ENCODE measurements around the gene PCA3.
"Not testable (repeated sequence)": the region's sequence is repeated elsewhere in the genome, so short reads cannot be mapped to it uniquely, and the experiment has no call there.

Gene PCA3

DNA sequence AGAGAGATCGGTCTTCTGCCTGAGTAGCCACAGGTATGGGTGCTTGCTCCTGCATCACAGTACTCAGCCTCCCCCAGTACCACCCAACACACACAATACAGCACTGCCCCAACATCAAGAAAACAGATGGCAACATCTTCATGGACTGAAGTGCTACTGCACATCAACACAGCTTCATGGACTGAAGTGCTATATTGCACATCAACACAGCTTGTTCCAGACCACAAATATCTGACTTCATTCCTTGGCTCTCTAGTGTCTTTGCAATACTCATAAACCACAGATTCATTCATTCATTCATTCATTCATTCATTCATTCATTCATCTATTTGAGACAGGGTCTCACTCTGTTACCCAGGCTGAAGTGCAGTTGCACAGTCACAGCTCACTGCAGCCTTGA, 31.1 kb upstream of the PCA3 start:
- H3K9me3 ChIP-seq (ENCODE audit: insufficient read depth, low read depth, low read length), result no peaks in the 10 kb centered on the region

DNA sequence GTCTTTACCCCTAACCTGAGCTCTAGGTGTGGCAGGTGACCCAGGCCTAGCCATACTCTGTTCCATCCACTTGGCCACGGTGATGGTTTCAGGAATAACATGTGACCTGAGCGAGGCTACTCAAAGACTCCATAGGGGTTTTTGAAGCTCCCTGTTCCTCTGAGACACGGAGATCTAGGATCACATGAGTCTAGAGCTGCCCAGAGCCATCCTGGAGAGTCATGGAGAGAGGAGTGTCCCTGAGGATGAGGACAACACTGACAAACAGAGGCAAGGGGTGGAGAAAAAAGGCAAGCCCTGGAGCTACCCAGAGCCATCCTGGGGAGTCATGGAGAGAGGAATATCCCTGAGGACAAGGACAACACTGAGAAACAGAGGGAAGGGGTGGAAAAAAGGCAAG, 29.5 kb upstream of the PCA3 start:
- Histone ChIP-seq H3K9me3 (ENCODE audit: insufficient read depth, low read depth, low read length) (no peaks in the 10 kb centered on the region), H3K27me3 (ENCODE audit: insufficient read depth, low read length) (no peaks in the 10 kb centered on the region), H3K9ac (ENCODE audit: low read depth, low read length) (no peak overlapping the region), H3K27ac (ENCODE audit: low read length) (no peak overlapping the region), H3K4me3 (ENCODE audit: low read length) (no peak overlapping the region), H3K4me1 (ENCODE audit: insufficient read depth, low read length) (no peaks in the 10 kb centered on the region), H3K36me3 (ENCODE audit: insufficient read depth, low read depth, low read length) (no peaks in the 10 kb centered on the region)

More for the DNA sequence above, 31.1 kb upstream of the PCA3 start:
- Histone ChIP-seq H3K4me1 (ENCODE audit: insufficient read depth, low read length) (no peaks in the 10 kb centered on the region), H3K27ac (ENCODE audit: low read length) (no peak overlapping the region), H3K27me3 (ENCODE audit: insufficient read depth, low read length) (no peaks in the 10 kb centered on the region), H3K4me3 (ENCODE audit: low read length) (no peak overlapping the region), H3K36me3 (ENCODE audit: insufficient read depth, low read depth, low read length) (no peaks in the 10 kb centered on the region), H3K9ac (ENCODE audit: low read depth, low read length) (no peak overlapping the region)

DNA sequence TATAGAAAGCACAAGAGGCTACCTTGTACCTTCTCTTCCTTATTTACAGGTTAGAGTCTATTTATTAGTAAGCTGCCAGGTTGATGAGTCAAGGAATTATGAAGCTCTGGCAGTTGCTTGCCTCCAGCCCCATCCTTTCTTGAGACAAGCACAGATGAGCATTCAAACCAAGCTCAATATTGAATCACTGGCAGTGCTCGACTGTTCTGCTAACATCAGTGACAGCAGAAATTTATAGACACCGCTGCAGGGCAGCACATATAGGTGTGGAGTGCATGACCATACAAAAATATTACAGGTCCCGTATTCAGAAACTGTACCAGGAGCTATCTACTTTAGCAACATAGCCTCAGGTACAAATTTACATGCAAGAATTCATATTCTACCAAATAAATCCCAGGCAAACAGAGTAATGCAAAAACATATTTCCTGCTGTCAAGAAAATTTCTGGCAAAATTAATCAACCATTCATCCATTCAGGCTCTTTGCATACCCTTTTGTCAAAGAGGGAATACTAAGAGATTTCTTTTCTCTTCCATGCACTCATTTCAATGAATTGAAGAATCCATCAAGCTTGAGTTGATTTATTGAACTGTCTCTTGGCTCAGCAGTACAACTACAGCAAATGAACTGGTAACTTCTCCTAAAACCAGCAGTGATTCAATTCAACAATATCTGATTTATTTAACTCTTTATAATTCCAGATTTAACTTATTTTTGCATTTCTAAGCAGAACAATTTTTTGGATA, 26.9 kb upstream of the PCA3 start:
- Histone ChIP-seq H3K4me1 (ENCODE audit: insufficient read depth, low read length) (no peaks in the 10 kb centered on the region), H3K4me3 (ENCODE audit: low read length) (no peak overlapping the region), H3K36me3 (ENCODE audit: insufficient read depth, low read depth, low read length) (no peaks in the 10 kb centered on the region), H3K27me3 (ENCODE audit: insufficient read depth, low read length) (no peaks in the 10 kb centered on the region), H3K9me3 (ENCODE audit: insufficient read depth, low read depth, low read length) (no peaks in the 10 kb centered on the region), H3K27ac (ENCODE audit: low read length) (no peak overlapping the region), H3K9ac (ENCODE audit: low read depth, low read length) (no peak overlapping the region)

DNA sequence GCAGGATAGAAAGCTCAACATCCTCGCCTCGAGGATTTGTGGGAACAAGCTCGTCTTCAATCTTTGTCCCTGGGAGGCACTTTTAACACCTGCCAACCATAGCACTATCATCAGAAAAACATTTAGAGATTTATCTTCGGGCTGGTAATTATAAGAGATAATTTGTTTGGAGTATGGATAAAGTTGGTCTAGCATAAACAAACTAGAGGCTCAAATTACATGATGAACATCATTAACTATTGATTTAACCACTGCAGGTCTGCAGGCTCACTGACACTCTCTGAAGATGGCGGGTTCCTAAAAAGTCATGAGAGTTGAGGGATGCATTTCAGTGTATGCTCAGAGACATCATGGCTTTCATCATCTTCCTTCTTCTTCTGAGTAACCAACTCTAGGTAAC, 25.8 kb upstream of the PCA3 start:
- H3K9me3 ChIP-seq (ENCODE audit: insufficient read depth, low read depth, low read length), result no peaks in the 10 kb centered on the region
- no peak overlapping the region for H3K4me3 ChIP-seq (ENCODE audit: low read length)
- no peaks in the 10 kb centered on the region for H3K36me3 ChIP-seq (ENCODE audit: insufficient read depth, low read depth, low read length)
- H3K9ac ChIP-seq (ENCODE audit: low read depth, low read length), result no peak overlapping the region
- no peak overlapping the region for H3K27ac ChIP-seq (ENCODE audit: low read length)
- no peaks in the 10 kb centered on the region for H3K4me1 ChIP-seq (ENCODE audit: insufficient read depth, low read length)
- H3K27me3 ChIP-seq (ENCODE audit: insufficient read depth, low read length), result no peaks in the 10 kb centered on the region

DNA sequence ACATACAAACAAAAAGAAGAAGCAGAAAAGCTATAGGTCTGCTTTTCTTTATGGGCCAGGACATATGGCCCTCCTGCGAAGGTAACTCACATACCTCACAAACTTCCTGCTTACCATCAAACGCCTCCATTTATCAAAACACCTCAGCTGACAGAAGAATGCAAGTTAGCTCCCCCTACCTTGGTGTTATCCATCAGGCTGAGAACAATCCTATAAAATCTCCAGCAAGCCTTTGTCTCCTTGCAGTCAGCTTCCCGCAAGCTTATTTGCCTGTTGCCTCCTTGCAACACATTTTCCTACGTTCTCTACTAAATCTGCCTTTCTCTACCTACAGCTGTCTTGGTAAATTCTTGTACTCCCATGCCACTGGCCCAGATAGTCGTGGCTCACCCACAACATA, 22.7 kb upstream of the PCA3 start:
- no peak overlapping the region for H3K9ac ChIP-seq (ENCODE audit: low read depth, low read length)
- no peaks in the 10 kb centered on the region for H3K36me3 ChIP-seq (ENCODE audit: insufficient read depth, low read depth, low read length)

DNA sequence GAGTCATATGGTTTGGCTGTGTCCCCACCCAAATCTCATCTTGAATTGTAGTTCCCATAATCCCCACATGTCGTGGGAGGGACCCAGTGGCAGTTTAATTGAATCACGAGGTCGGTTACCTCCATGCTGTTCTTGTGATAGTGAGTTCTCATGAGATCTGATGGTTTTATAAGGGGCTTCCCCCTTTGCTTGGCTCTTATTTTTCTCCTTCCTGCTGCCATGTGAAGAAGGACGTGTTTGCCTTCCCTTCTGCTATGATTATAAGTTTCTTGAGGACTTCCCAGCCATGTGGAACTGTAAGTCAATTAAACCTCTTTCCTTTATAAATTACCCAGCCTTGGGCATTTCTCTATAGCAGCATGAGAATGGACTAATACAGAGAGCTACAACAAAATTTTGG, 21.3 kb upstream of the PCA3 start:
- H3K4me1 ChIP-seq (ENCODE audit: insufficient read depth, low read length); H3K4me3 ChIP-seq (ENCODE audit: low read length); H3K27ac ChIP-seq (ENCODE audit: low read length); H3K36me3 ChIP-seq (ENCODE audit: insufficient read depth, low read depth, low read length); H3K27me3 ChIP-seq (ENCODE audit: insufficient read depth, low read length); H3K9me3 ChIP-seq (ENCODE audit: insufficient read depth, low read depth, low read length); H3K9ac ChIP-seq (ENCODE audit: low read depth, low read length): not testable (repeated sequence)

More for the DNA sequence above, 22.7 kb upstream of the PCA3 start:
- Histone ChIP-seq H3K4me3 (ENCODE audit: low read length) (no peak overlapping the region), H3K9me3 (ENCODE audit: insufficient read depth, low read depth, low read length) (no peaks in the 10 kb centered on the region), H3K4me1 (ENCODE audit: insufficient read depth, low read length) (no peaks in the 10 kb centered on the region), H3K27ac (ENCODE audit: low read length) (no peak overlapping the region), H3K27me3 (ENCODE audit: insufficient read depth, low read length) (no peaks in the 10 kb centered on the region)

DNA sequence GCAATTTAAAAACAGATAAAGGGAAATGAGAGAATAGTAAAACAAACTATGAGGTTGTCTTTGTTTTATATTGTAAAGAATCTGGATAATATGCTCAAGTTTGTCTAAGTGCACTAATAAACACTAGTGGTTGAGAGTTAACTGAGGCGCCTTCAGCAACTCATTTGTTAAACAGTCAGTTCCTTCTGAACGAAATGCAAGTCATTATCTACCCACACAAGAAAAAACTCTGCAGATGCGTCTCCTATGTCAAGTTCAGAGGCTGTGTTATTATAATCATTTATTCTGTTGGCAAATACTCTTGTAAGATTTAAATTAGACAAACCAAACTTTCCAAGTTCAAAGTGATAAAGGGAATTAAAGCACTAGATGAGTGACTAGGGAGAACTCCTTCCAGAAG, 20.3 kb upstream of the PCA3 start:
- Histone ChIP-seq H3K4me3 (ENCODE audit: low read length) (no peak overlapping the region), H3K27me3 (ENCODE audit: insufficient read depth, low read length) (no peaks in the 10 kb centered on the region), H3K36me3 (ENCODE audit: insufficient read depth, low read depth, low read length) (no peaks in the 10 kb centered on the region), H3K27ac (ENCODE audit: low read length) (no peak overlapping the region), H3K4me1 (ENCODE audit: insufficient read depth, low read length) (no peaks in the 10 kb centered on the region), H3K9ac (ENCODE audit: low read depth, low read length) (no peak overlapping the region), H3K9me3 (ENCODE audit: insufficient read depth, low read depth, low read length) (no peaks in the 10 kb centered on the region)

DNA sequence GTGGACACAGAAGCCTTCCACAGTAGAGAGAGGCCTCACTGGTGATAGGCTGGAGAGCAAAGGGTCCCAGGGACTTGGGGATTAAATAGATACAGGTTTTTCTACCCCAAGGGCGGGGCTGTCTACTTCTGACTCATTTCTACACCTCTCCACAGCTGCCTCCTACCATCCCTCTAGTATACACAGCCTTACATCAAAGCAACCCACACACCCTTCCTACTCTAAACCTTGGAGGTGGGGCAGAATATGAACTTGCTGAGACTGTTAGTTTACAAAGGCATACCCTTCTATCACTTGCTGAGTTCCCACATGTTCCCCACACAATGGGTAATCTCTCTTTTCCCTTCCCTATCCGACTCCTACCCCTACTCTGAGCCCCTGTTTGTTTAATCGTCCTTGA, 19.9 kb upstream of the PCA3 start:
- Histone ChIP-seq H3K9me3 (ENCODE audit: insufficient read depth, low read depth, low read length) (no peaks in the 10 kb centered on the region), H3K9ac (ENCODE audit: low read depth, low read length) (no peak overlapping the region), H3K4me3 (ENCODE audit: low read length) (no peak overlapping the region), H3K36me3 (ENCODE audit: insufficient read depth, low read depth, low read length) (no peaks in the 10 kb centered on the region), H3K27ac (ENCODE audit: low read length) (no peak overlapping the region), H3K4me1 (ENCODE audit: insufficient read depth, low read length) (no peaks in the 10 kb centered on the region), H3K27me3 (ENCODE audit: insufficient read depth, low read length) (no peaks in the 10 kb centered on the region)

DNA sequence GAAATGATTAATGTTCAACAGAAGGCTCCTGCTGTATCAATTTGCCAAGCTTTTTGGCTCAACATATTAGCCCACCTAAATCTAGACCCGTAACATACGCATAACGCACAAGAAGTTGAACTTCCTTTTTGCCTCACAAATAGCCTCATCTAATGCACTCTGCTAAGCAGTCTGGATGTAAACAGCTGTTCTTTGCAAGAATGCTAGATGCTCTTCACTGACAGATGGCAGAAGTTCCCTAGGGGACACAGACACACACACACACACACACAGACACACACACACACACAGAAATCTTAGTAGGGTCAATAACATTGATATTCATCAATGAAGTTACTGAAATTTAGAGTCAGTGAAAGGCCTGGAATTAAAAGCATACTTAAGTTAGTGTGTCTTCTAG, 13.2 kb upstream of the PCA3 start:
- no peak overlapping the region for H3K9ac ChIP-seq (ENCODE audit: low read depth, low read length)
- no peak overlapping the region for H3K4me3 ChIP-seq (ENCODE audit: low read length)
- no peak overlapping the region for H3K27ac ChIP-seq (ENCODE audit: low read length)
- H3K9me3 ChIP-seq (ENCODE audit: insufficient read depth, low read depth, low read length), result no peaks in the 10 kb centered on the region
- no peaks in the 10 kb centered on the region for H3K27me3 ChIP-seq (ENCODE audit: insufficient read depth, low read length)
- H3K4me1 ChIP-seq (ENCODE audit: insufficient read depth, low read length), result no peaks in the 10 kb centered on the region
- no peaks in the 10 kb centered on the region for H3K36me3 ChIP-seq (ENCODE audit: insufficient read depth, low read depth, low read length)

DNA sequence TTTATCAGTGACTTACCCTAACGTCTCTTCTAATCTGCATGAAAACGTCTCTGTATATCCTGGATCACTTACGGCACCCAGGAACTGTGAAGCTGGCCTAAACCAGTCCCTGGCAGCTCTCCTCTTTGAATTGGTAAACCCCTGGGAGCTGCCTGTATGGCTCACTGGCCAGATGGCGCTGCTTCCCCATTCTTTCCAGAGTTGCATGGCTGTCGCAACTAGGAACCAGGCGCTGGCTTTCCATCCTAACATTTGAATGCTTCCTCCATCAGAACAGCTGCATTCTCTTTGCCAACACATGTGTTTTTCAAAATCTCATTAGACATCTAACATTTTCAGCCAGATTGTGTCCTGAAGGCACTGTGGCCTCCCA, 8.0 kb upstream of the PCA3 start:
- H3K9ac ChIP-seq (ENCODE audit: low read depth, low read length), result no peak overlapping the region
- no peak overlapping the region for H3K4me3 ChIP-seq (ENCODE audit: low read length)
- no peak overlapping the region for H3K27ac ChIP-seq (ENCODE audit: low read length)
- no peaks in the 10 kb centered on the region for H3K9me3 ChIP-seq (ENCODE audit: insufficient read depth, low read depth, low read length)
- H3K27me3 ChIP-seq (ENCODE audit: insufficient read depth, low read length), result no peaks in the 10 kb centered on the region
- no peaks in the 10 kb centered on the region for H3K36me3 ChIP-seq (ENCODE audit: insufficient read depth, low read depth, low read length)
- no peaks in the 10 kb centered on the region for H3K4me1 ChIP-seq (ENCODE audit: insufficient read depth, low read length)

DNA sequence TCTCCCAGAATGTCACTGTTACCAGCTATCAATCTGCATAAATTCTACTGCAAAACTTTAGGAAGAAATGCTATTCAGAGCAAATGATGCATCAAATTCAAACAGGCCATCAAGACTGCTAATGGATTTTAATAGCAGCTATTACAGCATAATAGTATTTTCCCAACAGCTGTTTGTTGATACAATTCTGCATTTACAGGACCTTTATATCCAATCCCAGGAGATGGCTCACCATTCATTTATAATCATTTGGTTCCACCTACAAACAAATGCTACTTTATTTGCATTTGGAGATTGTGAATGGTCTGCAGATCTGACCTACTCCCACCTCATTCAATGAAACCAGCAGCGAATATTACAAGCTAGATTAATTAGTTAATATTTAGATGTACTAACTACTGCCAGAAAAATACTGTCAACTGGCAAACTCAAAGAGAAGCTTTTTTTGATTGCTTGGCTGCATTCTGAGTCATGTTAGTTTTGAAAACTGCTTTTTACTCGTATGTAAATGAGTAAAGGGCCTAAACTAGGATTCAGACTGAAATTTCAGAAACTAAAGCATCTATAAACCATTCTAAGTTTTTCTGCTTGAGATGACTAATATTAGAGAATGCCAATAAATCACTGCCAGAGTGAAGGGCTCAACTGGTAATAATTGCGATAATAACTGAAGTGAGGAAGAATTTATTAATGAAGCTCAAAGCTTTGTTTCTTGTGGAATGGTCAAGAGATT, 7.1 kb upstream of the PCA3 start:
- H3K9ac ChIP-seq (ENCODE audit: low read depth, low read length), result no peak overlapping the region
- no peak overlapping the region for H3K4me3 ChIP-seq (ENCODE audit: low read length)
- H3K36me3 ChIP-seq (ENCODE audit: insufficient read depth, low read depth, low read length), result no peaks in the 10 kb centered on the region
- no peak overlapping the region for H3K27ac ChIP-seq (ENCODE audit: low read length)
- H3K4me1 ChIP-seq (ENCODE audit: insufficient read depth, low read length), result no peaks in the 10 kb centered on the region
- H3K9me3 ChIP-seq (ENCODE audit: insufficient read depth, low read depth, low read length), result no peaks in the 10 kb centered on the region
- no peaks in the 10 kb centered on the region for H3K27me3 ChIP-seq (ENCODE audit: insufficient read depth, low read length)

DNA sequence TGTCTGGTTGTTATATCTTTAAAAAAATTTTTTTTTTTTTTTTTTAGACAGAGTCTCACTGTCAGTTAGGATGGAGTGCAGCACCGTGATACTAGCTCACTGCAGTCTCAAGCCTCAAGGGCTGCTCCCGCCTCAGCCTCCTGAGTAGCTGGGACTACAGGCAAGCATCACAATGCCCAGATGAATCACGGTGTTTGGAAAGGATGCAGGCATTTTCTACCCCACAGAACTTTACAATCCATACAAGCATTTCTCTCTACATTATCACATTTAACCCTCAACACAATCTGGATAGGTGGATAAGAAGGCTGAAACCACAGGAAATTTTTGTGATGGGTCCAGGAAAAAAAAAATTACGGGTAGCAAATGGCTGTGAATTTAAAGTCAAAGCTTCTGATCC, 5.8 kb upstream of the PCA3 start:
- no peak overlapping the region for H3K27ac ChIP-seq (ENCODE audit: low read length)
- H3K9ac ChIP-seq (ENCODE audit: low read depth, low read length), result no peak overlapping the region
- no peaks in the 10 kb centered on the region for H3K27me3 ChIP-seq (ENCODE audit: insufficient read depth, low read length)
- no peak overlapping the region for H3K4me3 ChIP-seq (ENCODE audit: low read length)
- H3K36me3 ChIP-seq (ENCODE audit: insufficient read depth, low read depth, low read length), result no peaks in the 10 kb centered on the region
- no peaks in the 10 kb centered on the region for H3K9me3 ChIP-seq (ENCODE audit: insufficient read depth, low read depth, low read length)
- H3K4me1 ChIP-seq (ENCODE audit: insufficient read depth, low read length), result no peaks in the 10 kb centered on the region

Data from iPS-20b (cell line).